ENCODE measurements around the gene AAGAB. TPM values are rescaled to one million over a fixed set of nuclear protein-coding genes. Genes with fewer than 3 reads are reported as not detected.

AAGAB gene
- polyA plus RNA-seq, 1 donor from 2014 or later, result 43.1 TPM

DNA sequence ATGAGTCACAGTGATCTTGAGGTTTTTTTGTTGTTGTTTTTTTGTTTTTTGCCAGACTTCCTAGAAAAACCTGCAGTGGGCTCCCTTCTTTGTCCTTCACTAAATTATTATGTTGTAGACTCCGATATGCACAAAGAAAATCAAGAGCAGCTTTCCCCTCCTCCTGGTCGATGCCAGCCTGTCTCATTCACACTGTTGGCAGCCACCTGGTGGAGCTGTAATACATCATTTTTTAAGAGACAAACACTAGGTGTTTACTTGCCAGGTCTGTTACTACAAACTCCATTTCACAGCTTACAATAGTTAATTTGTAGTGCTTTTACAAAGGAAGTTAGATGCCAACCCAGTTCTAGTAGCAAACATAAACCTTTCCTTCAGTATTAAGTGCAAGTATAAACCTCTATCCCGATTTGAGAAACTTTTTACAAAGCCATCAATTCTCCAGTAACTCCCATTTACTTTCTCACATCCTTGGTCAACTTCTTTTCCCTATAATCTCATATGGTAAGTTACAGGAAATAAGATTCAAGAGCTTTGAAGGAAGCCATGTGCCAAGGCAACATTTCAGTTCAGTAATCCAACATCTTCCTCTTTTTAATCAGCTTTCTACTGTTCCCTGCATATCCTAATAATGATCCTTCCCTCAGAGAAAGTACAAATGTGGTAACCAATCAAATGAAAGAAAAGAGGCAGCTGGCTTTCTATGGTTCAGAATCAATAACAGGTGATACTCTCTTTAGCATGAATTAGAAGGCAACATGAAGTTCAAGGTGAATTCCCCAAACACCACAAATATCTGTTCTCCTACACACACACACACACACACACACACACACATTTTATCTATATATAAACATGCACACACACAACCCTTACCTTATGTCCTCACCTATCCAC is 14.0 kb downstream of the AAGAB start:
- H3K4me3 Mint-ChIP-seq, result peak overlapping the region in 2 of 4 donors; percentile 72 to 86
- H3K27me3 Mint-ChIP-seq, result no peaks in the 10 kb centered on the region
- peak overlapping the region; percentile 11 to 83 (median 59) for H3K27ac Mint-ChIP-seq
- peaks cover 28 to 44% (median 36%) of the 10 kb centered on the region in 3 donors for H3K4me1 Mint-ChIP-seq
- peaks cover 1% of the 10 kb centered on the region for H3K36me3 Mint-ChIP-seq
- no peaks in the 10 kb centered on the region for H3K9me3 Mint-ChIP-seq

GRCh38 chr15:67232591-67232990 is 21.9 kb downstream of the AAGAB start:
- Mint-ChIP-seq H3K27ac (peak overlapping the region in 1 of 3 donors; percentile 20), H3K4me3 (no peak overlapping the region), H3K36me3 (peaks cover 13% of the 10 kb centered on the region)

DNA sequence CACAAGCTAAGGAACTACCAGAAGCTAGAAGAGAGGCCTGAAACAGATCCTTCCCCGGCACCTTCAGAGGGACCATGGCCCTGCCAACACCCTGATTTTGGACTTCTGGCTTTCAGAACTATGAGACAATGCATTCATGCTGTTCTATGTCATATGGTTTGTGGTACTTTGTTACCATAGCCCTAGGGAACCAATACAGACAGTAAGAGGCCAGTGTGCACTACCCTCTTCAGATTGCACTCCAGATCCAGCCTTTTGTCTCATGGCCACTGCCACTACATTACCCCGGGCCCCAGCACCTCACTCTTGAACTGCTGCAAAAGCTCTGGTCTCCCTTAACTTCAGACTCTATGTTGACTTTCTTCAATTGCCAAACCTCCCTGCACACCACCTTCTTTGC is 24.0 kb downstream of the AAGAB start:
- Mint-ChIP-seq H3K9me3 (no peaks in the 10 kb centered on the region), H3K36me3 (peaks cover 13% of the 10 kb centered on the region), H3K4me3 (no peak overlapping the region), H3K27ac (no peak overlapping the region), H3K4me1 (peaks cover 2 to 14% (median 6%) of the 10 kb centered on the region in 3 donors), H3K27me3 (no peaks in the 10 kb centered on the region)

More at GRCh38 chr15:67232591-67232990, 21.9 kb downstream of the AAGAB start:
- no peaks in the 10 kb centered on the region for H3K27me3 Mint-ChIP-seq
- H3K9me3 Mint-ChIP-seq, result no peaks in the 10 kb centered on the region
- H3K4me1 Mint-ChIP-seq, result peaks cover 4 to 14% (median 8%) of the 10 kb centered on the region in 3 donors

- H3K4me3 Mint-ChIP-seq, result no peak overlapping the region
These were observed 26.2 kb downstream of the AAGAB start for GRCh38 chr15:67228286-67228685.

DNA sequence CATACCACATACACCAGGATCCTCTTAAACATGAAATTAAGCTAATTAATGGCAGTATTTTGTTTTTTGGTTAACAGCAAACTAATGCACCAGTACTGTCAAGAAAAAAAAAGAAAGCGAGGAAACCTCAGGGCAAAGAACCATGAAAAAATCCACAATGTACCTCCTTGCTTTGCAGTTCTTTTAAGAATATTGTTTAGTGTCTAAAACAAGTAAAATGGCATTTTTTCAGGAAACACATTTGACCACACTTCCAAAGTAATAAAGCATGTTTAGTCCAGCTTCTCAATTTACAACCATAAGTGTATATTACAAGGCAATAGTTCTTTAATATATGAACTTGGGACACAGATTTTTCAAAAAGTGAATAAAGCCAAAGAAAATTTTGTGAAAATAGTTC is 26.6 kb downstream of the AAGAB start:
- H3K27ac Mint-ChIP-seq, result no peak overlapping the region
- peaks cover 13% of the 10 kb centered on the region for H3K36me3 Mint-ChIP-seq
- no peaks in the 10 kb centered on the region for H3K27me3 Mint-ChIP-seq
- H3K4me3 Mint-ChIP-seq, result no peak overlapping the region
- peaks cover 2 to 10% (median 6%) of the 10 kb centered on the region in 3 donors for H3K4me1 Mint-ChIP-seq
- H3K9me3 Mint-ChIP-seq, result no peaks in the 10 kb centered on the region

More at GRCh38 chr15:67228286-67228685, 26.2 kb downstream of the AAGAB start:
- Mint-ChIP-seq H3K27ac (no peak overlapping the region), H3K9me3 (no peaks in the 10 kb centered on the region), H3K27me3 (no peaks in the 10 kb centered on the region), H3K36me3 (peaks cover 13% of the 10 kb centered on the region), H3K4me1 (peaks cover 2 to 10% (median 6%) of the 10 kb centered on the region in 3 donors)

DNA sequence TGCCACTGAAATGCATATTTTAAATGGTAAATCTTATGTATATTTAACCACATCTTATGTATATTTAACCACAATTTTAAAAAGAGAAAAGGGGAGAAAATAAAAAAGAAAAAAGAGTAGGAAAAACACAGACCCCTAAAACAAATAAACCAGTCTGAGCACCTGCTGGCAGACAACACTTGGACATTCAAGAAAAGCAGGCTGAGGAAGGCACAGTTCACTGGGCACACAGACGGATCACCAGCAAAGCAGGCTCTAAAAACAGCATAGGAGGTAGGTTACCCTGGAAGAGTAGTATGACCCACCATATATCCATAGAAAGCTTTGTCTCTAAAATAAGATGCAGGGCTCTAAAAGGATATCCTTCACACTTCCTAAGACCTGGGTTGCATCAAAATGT is 27.0 kb downstream of the AAGAB start:
- Mint-ChIP-seq H3K4me1 (peaks cover 2 to 10% (median 6%) of the 10 kb centered on the region in 3 donors), H3K9me3 (no peaks in the 10 kb centered on the region)

GRCh38 chr15:67225336-67225735 is 29.1 kb downstream of the AAGAB start:
- H3K27ac Mint-ChIP-seq, result no peak overlapping the region
- H3K27me3 Mint-ChIP-seq, result no peaks in the 10 kb centered on the region
- peaks cover 7% of the 10 kb centered on the region for H3K36me3 Mint-ChIP-seq
- H3K4me1 Mint-ChIP-seq, result peaks cover 0 to 10% (median 6%) of the 10 kb centered on the region in 3 donors
- H3K4me3 Mint-ChIP-seq, result no peak overlapping the region
- no peaks in the 10 kb centered on the region for H3K9me3 Mint-ChIP-seq

More for the DNA sequence above, 27.0 kb downstream of the AAGAB start:
- H3K27ac Mint-ChIP-seq, result no peak overlapping the region
- H3K4me3 Mint-ChIP-seq, result no peak overlapping the region
- H3K27me3 Mint-ChIP-seq, result no peaks in the 10 kb centered on the region
- peaks cover 13% of the 10 kb centered on the region for H3K36me3 Mint-ChIP-seq

DNA sequence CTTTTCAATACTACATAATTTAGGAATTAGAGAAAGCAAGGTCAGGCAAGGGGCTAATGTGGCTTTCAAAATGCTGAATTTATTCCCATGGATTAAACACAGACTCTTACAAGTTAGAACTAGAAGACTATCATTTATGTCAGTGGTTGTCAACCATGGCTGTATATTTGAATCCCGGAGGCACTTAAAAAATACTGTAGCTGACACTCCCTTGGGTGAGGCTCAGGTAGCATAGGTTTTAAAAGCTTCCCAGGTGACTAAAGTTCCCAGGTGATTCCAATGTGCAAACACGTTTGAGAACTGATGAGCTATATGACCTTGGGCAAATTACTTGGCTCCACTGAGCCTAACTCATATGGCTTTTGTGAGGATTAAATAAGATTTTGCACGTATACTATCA is 29.6 kb downstream of the AAGAB start:
- no peak overlapping the region for H3K27ac Mint-ChIP-seq
- no peaks in the 10 kb centered on the region for H3K27me3 Mint-ChIP-seq
- peaks cover 0 to 10% (median 6%) of the 10 kb centered on the region in 3 donors for H3K4me1 Mint-ChIP-seq
- no peaks in the 10 kb centered on the region for H3K9me3 Mint-ChIP-seq
- H3K36me3 Mint-ChIP-seq, result peaks cover 9% of the 10 kb centered on the region
- no peak overlapping the region for H3K4me3 Mint-ChIP-seq

GRCh38 chr15:67219288-67219687 is 35.2 kb downstream of the AAGAB start:
- no peaks in the 10 kb centered on the region for H3K9me3 Mint-ChIP-seq
- H3K27ac Mint-ChIP-seq, result no peak overlapping the region
- no peak overlapping the region for H3K4me3 Mint-ChIP-seq
- H3K36me3 Mint-ChIP-seq, result peaks cover 18% of the 10 kb centered on the region
- peaks cover 0 to 2% (median 0%) of the 10 kb centered on the region in 3 donors for H3K4me1 Mint-ChIP-seq
- H3K27me3 Mint-ChIP-seq, result no peaks in the 10 kb centered on the region

GRCh38 chr15:67218428-67218827 is 36.0 kb downstream of the AAGAB start:
- Mint-ChIP-seq H3K27ac (no peak overlapping the region), H3K36me3 (peaks cover 18% of the 10 kb centered on the region), H3K27me3 (no peaks in the 10 kb centered on the region), H3K4me1 (peaks cover 0 to 2% (median 0%) of the 10 kb centered on the region in 3 donors), H3K9me3 (no peaks in the 10 kb centered on the region), H3K4me3 (no peak overlapping the region)

- Mint-ChIP-seq H3K36me3 (peaks cover 18% of the 10 kb centered on the region), H3K4me3 (no peak overlapping the region), H3K27me3 (no peaks in the 10 kb centered on the region), H3K9me3 (no peaks in the 10 kb centered on the region), H3K4me1 (peaks cover 0 to 2% (median 0%) of the 10 kb centered on the region in 3 donors), H3K27ac (no peak overlapping the region)
These were observed 37.6 kb downstream of the AAGAB start for GRCh38 chr15:67216859-67217258.

DNA sequence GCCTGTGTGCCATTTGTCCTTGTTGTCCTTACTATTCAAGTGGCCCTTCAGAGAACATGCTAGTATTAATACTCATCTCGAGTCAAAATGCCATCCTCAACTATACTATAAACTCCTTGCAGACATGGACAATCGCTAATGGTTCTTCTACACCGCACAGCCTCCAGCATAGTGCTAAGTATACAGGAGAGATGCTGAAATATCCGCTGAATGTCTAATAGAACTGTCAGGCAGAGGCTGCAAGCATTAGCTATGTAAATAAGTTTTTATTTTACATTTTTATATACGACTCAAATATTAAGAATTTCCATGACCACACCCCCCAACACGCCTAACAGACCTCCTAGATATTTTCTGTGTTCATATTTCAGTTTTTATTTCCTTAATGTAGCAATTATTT is 39.4 kb downstream of the AAGAB start:
- Mint-ChIP-seq H3K9me3 (no peaks in the 10 kb centered on the region), H3K27ac (no peak overlapping the region), H3K36me3 (peaks cover 14% of the 10 kb centered on the region), H3K27me3 (no peaks in the 10 kb centered on the region), H3K4me3 (no peak overlapping the region), H3K4me1 (peaks cover 0 to 2% (median 0%) of the 10 kb centered on the region in 3 donors)

DNA sequence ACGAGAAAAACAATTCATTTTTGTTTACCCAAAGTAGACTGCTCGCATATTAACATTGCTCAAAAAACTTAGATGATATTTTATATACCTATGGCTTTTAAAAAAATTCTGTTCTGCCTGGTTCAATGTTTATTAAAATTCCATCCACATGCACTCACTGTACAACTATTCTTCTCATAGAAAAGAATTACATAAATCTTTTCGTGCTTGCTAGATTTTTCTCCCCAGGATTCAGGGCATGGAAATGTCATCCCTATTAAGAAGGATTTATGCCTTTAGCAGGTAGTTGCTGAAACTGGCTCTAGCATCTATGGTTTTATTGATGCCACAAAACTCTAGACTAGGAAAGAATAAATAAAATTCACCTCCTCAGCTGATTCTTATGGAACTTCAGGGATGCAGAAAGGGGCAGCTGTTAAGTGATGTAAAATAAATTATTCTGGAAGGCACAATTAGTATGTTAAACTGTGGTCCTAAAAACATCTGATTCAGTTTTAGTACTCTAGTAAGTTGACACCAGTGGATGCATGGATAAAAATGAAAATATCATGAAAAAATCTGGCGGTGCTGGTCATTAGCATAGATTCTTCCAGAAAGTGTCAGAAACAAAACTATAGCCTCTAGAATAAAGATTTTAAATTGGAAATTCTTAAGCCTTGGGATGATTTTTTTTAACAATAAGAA is 41.6 kb downstream of the AAGAB start:
- Mint-ChIP-seq H3K4me3 (no peak overlapping the region), H3K27ac (no peak overlapping the region), H3K36me3 (peaks cover 15% of the 10 kb centered on the region), H3K4me1 (peaks cover 0 to 2% (median 0%) of the 10 kb centered on the region in 3 donors), H3K9me3 (no peaks in the 10 kb centered on the region), H3K27me3 (no peaks in the 10 kb centered on the region)

DNA sequence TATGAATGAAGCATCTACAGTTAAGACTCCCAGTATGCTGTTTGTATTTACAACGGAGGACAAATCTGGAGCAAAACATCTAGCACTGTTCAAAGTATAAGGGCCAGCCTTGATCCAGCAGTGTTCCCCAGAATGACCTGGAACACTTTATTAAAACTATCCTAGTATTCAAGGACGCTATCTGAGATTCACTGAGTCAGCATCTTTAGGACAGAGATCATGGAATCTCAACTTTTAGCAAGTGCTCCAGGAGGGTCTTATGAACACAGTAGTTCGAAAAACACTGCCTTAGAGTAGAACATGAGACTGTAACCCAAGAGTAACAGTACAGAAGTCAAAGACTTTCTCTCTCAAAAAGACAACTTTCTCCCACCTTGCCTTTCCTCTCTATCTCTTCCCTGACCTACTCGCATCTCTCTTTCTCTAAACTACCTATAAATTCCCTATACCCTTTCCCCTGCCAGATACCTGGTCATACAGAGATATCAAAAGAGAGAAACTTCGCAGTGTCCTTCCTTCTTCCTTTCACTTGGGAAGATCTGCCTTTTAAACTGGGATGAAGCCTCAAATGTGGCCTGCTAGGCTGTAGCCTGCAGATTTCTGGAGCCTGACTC is 43.8 kb downstream of the AAGAB start:
- H3K9me3 Mint-ChIP-seq, result no peaks in the 10 kb centered on the region
- H3K36me3 Mint-ChIP-seq, result peaks cover 8% of the 10 kb centered on the region
- H3K4me1 Mint-ChIP-seq, result no peaks in the 10 kb centered on the region
- peak overlapping the region in 1 of 3 donors; percentile 50 for H3K27ac Mint-ChIP-seq
- no peak overlapping the region for H3K4me3 Mint-ChIP-seq
- no peaks in the 10 kb centered on the region for H3K27me3 Mint-ChIP-seq

GRCh38 chr15:67208396-67208795 is 46.1 kb downstream of the AAGAB start:
- peaks cover 8% of the 10 kb centered on the region for H3K36me3 Mint-ChIP-seq
- H3K4me3 Mint-ChIP-seq, result no peak overlapping the region
- no peaks in the 10 kb centered on the region for H3K9me3 Mint-ChIP-seq
- H3K27me3 Mint-ChIP-seq, result no peaks in the 10 kb centered on the region
- no peaks in the 10 kb centered on the region for H3K4me1 Mint-ChIP-seq
- no peak overlapping the region for H3K27ac Mint-ChIP-seq

Measured in IgD-negative memory B cell (primary cell).